GM10847 (cell line): ENCODE results near the gene DAP.

ENCODE experiments used
- POLR2A ChIP-seq: IDR thresholded peaks from 2 replicates; pipeline ENCODE4 v1.6.1; 2011; ENCODE audit not compliant: insufficient read length; ENCODE audit errors: extremely low read depth

Gene DAP, protein sequence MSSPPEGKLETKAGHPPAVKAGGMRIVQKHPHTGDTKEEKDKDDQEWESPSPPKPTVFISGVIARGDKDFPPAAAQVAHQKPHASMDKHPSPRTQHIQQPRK

DNA sequence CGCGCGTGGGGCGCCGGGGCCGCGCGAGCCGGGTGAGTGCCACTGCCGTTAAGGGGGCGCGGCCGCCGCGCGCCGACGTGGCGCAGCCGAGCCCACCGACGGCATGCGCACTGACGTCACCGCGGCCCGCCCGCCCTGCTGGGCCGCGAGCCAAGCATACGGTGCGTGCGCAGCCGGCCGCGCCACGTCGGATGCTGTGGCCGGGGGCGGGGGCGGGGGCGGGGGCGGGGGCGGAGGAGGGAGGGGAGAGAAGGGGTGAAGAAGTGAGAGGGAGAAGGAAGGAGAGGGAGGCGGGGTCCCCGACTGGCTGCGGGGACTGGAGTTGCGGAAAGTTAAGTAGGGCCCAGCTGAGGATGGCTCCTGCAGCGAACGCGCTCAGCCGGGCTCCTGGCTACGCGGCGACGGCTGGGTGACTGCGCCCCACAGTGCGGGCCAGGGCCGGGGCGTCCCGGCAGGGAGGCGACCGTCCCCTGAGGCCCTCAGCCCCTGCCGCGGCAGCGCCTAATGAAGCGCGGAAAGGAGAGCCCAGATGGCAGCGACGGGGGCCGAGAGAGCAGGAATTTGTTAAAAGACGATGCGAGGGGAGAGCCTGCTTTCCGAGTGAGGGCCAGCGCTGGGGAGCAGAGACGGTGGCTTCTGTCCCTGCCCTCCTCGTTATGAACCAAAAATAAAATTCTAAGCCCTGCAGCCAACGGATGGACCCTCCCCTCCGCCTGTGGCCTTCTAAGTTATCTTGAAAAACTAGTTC lies at the start of gene DAP:
DAP (minus strand) TSS at position 50 of the 748 bp plus-strand sequence. CDS start 166 bp downstream, outside the sequence.
- TF ChIP-seq POLR2A = peak; percentile 56

DNA sequence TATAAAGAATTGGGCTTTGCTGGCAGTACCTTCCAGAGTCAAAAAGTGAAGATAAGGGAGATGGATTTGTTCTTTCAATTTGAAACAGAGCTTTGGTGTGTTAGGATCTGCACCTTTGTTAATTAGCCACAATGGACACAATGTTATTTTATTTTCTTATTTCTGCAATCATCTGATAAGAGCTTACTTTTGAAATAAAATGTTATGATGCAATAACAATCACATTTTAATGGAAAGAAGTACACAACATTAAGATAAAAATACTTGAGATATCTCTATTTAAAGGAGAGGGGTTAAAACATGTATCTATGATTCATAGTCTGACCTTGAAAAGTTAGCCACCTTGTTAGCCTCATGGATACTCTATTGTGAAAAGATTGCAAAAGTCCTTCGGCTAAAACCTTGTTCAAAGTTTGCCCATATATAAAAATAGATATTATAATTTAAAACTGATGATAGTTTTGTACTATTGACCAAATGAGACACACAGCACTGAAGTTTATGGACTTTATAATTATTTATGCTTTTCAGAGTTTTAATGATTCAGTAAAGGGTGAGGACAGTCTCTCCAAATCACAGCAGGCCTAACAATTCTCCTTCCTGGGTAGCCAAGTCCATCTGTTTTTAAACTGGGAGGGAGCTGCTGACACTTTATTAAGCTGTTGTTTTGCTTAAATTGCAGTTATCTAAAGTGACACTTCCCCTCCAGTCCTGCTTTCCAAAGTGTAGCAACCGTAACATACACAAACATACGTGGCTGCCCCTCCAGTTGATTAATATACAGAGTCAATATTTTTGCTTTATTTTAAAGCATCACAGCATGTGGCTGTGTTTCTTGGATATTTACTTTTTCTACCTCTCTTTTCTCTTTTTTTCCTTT lies 47.6 kb upstream of the DAP start:
- TF ChIP-seq POLR2A = no peak

DNA sequence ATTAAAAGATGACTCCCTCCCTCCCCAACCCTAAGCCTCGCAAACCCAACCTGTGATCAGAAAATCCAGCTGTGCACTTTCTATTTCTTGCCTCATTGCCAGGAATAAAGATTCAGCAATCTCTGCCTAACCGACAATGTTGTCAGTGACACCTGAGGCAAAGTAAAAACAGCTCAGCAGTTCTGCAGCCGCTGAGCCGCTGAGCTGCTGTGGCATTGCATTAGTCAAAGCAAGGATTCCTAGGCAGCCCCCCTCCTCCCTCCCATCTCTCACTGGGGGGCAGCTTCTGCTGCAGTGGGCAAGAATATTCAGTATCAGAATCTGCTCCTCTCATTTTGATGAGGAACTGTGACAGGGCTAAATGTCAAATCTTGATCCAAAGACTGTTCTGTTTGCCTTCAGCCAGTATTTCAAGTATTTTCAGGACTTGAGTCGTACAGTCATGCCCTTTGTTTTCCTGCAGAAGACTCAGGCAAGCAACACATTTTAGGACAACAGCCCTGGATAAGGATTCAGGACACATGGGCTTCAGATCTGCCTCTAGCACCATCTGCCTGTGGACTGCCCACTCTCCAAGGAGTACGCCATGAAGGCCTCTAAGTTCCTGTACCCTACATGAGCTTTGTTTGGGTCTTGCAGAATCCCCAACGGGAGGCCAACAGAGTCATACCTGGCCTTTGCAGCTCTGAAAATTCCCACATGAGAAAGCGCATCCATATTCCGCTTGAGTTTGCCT lies 41.1 kb upstream of the DAP start:
- no peak for TF ChIP-seq POLR2A

DNA sequence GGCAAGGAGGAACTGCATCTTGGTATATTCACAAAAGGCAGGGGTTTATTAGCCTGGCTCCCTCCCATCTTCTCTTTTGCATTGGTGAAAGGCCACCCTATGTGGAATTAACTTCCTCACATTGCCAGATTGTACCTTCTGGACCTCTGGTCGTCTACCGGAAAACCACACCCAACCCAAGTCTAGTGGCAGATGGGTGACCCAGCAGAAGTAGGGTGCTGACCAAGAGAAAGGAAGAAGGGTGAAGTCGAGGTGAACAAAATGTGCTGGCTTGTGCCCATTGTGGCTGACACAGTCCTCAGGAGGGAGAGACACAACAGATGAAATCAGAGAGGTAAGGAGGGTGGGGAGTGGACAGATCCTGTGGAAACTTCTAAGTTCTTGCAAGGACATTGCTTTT lies 39.8 kb upstream of the DAP start:
- TF ChIP-seq POLR2A = no peak

DNA sequence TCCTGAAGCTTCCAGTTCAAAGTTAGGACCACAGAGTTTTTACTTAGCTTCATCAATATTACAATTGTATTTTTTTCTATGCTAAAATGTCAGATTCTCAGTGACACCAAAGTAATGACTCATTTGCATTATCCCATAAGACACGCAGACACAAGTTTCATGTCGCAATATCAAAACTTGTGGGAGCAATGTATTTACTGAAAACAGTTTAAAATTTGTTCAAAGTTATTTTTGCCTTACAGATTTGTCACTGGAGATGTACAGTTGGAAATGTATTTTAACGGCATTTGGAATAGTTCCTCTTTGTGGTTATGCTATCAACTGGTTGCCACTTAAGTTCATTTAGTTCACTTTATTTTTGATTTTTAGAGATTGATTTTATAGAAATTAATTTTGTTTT lies 36.2 kb upstream of the DAP start:
- TF ChIP-seq POLR2A = no peak

DNA sequence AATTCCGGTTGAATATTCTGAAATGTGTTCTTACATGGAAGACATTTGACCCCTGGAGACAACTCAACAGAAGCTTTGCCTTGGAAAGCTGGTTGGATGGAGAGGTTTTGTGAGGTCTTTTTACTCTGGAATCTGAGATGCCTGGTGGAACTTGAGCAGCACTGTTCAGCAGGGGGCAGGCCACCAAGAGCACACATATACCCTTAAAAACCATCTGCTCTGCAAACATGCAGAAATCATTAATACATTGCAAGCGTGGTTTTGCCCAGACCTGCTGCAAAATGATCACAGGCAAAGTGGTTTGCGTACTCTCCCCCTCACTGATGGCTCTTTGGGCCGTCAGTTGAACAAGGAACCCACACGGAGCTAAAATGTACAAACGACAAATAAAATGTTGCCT lies 32.8 kb upstream of the DAP start:
- TF ChIP-seq POLR2A = no peak

DNA sequence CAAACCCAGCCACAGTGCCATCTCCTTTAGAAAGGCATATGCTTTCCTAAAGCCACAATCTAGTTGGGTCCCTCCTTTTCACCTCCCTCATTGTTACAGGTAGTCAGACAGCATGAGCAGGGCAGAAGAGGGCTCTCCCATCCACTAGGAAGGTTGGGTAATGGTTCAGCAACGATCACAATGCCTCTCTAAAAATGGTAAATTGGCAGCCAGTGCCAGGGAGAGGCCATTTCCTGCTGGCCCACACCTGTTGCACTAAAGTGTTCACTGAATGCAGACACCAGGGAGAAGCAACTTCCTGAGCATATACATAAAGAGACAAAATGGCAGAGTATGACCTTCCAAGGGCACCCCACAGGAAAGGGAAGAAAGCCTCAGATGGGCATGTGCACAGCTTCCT lies 31.3 kb upstream of the DAP start:
- TF ChIP-seq POLR2A = no peak

DNA sequence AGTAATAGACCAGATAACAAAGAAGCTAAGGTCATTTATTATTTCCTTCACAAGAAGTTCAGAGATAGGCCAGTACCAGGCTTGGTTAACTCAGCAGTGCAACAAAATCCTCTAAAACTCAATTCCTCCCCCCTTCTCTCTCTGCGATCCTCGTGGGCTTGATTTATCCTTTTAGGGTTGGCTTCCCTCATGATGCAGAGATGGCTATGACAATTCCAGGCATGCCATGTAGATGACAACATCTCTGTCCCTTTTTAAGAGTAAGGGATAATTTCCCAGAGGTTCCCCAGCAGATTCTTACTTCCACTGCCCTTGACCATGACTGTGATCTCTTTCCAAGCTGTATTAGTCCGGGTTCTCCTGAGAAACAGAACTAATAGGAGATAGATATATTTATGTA lies 28.7 kb upstream of the DAP start:
- no peak for TF ChIP-seq POLR2A

DNA sequence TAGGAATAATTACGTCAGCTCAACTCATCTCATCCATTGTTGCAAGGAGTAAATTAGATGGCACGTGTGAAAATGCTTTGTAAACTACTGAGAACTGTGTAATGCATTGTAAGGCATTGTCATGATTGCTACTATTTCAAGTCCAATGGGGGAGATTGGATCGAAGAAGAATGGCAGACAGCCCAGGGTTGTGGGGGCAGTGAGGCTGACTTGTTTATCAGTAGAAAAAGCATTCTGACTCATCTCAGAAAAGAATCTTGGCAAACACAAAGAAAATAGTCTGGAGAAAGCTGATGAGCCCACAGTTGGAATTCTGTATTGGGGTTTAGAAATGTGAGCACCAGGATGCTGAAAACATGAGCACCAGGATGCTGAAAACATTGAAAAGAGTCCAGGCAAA lies 28.0 kb upstream of the DAP start:
- no peak for TF ChIP-seq POLR2A

DNA sequence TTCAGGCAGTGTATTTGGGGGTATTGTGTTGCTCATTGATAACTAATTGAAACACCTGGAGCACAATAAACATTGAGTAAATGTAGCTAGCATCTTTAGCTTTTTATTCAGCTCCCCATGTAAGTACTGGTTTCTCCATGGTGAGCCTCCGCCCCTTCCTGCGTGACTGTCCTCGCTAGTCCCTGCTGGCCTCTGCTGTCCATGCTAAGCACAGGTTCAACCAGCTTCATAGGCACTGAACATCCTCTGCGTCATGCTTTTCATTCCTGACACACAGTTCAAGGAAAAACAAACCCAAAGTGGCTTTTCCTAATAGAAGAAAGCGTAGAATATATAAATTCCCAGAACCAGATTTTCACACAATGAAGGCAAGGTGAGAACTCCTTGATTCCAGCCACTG lies 27.3 kb upstream of the DAP start:
- TF ChIP-seq POLR2A = no peak

DNA sequence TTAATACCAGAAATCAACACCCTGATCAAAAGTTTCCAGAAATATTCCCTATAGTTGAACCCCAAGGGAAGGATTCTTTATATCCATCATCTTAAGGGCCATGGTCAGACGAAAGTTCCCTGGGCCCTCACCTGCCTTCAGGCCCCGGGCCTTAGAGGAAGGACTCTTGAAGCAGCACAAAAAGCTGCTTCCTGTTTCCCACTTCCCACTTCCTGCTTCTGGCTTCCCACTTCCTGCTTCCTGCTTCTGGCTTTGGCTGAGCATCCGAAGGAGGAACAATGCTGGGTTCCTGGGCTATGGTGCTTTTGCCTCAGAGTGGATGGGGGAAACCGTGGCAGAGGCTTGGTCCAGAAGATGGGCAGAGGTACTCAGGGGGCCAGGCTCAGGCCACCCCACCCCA lies 25.8 kb upstream of the DAP start:
- TF ChIP-seq POLR2A = no peak

DNA sequence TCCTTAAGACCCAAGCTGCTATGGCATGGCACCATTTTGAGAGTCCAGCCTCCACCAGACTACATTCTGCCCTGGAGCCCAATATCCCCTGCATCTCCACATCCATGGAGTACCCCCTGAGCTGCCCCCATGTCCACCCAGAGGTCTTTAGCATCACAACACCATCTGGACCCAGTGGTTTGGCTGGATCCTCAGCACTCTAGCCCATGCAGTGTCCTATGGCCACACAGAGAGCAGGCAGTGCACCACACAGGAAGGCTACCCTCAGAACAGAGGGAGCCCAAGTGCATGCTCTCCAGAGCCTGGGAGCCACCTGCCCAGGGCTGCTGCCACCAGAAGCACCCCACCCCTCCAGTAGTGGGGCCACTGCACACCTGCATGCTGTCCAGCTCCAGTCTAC lies 18.6 kb upstream of the DAP start:
- TF ChIP-seq POLR2A = no peak

DNA sequence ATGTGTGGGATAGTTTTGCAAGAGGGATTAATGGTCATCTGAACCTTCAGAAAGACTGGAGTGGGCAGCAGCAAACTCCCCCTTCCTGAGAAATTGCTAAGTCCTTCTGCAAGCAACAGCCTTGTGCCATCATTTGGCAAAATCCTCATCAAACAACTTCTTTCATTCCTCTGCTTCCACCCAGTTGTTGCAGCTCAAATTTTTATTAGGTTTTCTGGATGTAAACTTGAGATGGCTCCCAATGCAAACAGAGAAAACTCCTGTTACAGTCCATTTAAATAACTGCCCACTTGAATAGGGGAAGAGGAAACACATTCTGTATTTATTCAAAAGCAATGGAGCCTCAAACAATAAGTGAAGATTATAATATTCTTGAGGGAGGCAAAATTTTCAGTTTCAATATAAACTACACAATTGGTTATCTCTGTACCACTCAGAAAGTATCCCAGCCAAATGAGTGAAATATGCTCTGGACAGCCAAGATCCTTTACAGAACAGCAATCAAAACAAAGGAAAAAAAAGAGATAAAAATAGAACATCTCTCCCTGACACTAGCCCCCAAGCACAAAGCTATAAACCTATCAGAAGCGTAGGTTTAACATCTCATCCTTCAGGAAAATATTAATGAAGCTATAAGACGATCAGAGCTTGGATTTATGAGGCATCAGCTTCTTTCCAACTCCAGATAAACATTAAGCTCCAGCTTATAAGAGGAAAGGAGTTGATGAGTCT lies 17.3 kb upstream of the DAP start:
- no peak for TF ChIP-seq POLR2A

DNA sequence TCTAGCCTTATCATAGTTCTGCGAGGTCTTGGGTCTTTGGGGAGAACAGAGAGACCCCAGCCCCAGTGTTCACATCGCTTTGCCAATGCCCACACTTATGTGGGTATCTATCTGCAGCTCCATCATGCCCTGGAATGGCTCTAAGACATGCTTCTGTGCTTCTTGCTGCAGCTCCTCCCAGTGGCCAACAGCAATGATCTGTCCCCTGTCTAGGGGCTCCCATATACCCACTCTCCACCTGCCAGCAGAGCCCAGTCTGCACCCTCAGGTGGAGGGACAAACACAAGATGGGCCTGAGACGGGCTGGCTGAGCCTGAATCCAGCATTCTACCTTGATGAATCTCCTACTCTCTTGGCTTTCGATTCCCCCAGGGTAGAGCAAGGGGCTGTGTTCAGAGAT lies 14.6 kb upstream of the DAP start:
- no peak for TF ChIP-seq POLR2A
